GM18508 (cell line): ENCODE measurements around the gene RSRC1.

Source experiments
- ATAC-seq: cut with Tn5 transposase; IDR thresholded peaks from one replicate; pipeline ENCODE4 v1.9.1; 2021; ENCODE audit warnings: moderate number of reproducible peaks; ENCODE audit not compliant: insufficient read depth, unreplicated experiment

RSRC1 gene

DNA sequence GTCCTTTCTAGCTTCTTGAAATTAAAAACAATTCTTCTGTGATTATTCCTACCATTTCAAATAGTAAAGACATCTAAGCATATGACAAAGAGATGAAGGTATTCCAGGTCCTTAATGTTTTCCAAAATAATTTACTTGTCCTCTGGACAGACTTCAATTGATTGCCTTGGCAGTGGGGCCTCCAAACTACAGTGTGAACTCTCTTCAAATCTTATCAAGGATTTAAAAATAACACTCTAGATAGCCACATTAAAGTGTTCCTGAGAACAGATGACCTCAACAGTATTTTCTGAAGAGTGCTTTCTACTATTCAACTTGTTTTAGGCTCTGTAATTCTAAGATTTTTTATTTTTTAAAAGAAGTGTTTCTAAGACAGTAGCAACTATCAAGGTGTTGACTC lies 453.2 kb downstream of the RSRC1 start:
- no peak for ATAC-seq

DNA sequence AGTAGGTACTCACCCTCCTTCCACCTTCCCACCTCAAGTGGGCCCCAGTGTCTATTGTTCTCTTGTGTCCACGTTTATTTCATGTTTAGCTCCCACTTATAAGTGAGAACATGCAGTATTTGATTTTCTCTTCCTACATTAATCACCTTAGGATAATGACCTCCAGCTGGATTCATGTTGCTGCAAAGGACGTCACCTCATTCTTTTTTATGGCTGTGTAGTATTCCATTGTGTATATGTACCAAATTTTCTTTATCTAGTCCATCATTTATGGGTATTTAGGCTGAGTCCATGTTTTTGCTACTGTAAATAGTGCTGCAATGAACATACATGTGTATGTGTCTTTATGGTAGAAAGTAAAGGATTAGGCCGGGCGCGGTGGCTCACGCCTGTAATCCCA lies 455.2 kb downstream of the RSRC1 start:
- ATAC-seq, result no peak

DNA sequence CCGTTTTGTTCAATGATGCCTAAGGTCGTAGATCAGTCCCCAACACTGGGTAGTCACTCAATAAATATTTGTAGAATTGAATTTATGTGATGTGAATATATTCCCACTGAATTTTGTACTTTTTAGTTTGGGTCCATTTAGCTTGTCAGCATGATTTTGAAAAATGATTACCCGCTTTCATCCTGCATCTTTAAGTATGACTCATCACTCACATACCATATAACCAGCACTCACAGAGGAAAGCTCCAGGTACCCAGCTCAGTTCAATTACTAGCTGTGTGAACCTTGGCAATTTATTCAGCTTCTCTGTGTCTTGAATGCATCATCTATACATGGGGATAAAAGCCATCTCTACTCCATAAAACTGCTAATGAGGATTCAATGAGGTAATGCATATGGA lies 458.9 kb downstream of the RSRC1 start:
- no peak for ATAC-seq

DNA sequence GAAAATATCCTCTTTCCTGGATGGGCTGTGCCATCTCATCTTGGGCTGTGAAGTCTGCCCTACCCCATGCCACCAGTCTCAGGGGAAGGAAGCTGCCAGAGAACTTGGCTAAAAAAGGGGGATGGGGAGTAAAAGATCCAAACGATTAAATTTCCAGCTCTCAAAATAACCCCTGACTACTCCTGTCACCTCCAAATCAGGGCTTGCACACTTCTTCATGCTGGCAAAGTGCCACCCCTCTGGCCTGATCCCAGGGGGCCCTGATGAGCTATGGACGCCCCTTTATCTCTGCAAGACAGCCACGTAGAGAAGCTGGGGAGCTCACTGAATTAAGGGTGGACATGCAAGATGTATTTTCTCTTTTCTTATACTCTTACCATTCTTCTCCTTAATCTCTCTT lies 459.9 kb downstream of the RSRC1 start:
- ATAC-seq, result no peak

DNA sequence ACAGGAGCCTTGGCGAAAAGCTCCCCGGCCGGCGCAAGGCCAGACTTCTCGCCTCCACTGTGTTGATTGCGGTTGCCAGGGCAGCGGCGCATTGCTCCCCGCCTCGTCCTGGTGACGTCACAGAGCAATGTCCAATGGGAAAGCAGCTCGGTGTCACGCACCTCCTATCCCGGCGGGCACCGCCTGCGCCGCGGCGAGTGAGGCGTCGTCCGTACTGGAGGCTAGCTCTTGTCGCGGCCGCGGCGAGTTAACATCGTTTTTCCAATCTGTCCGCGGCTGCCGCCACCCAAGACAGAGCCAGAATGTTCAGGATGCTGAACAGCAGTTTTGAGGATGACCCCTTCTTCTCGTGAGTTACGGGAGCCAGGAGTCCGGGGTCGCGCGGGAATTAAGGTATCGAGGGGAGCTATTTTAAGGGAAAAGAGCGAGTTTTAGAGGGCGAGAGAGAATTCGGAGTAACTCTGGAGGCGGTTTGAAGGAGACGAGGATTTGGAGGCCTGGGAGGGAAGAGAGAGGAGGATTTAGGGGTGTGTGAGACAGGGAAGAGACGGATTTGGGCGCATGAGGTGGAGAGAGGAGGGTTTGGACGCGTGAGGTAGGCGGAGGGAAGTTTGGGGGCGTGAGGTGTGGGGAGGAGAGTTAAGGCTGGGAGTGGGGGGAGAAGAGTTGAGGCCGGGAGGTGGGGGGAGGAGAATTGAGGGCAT lies 461.3 kb downstream of the RSRC1 start, which contains the start of gene MLF1:
Gene MLF1 (plus strand): TSS at position 196 of the 704 bp plus-strand sequence. CDS start 107 bp downstream, at position 303.
- ATAC-seq, result peak; percentile 100

DNA sequence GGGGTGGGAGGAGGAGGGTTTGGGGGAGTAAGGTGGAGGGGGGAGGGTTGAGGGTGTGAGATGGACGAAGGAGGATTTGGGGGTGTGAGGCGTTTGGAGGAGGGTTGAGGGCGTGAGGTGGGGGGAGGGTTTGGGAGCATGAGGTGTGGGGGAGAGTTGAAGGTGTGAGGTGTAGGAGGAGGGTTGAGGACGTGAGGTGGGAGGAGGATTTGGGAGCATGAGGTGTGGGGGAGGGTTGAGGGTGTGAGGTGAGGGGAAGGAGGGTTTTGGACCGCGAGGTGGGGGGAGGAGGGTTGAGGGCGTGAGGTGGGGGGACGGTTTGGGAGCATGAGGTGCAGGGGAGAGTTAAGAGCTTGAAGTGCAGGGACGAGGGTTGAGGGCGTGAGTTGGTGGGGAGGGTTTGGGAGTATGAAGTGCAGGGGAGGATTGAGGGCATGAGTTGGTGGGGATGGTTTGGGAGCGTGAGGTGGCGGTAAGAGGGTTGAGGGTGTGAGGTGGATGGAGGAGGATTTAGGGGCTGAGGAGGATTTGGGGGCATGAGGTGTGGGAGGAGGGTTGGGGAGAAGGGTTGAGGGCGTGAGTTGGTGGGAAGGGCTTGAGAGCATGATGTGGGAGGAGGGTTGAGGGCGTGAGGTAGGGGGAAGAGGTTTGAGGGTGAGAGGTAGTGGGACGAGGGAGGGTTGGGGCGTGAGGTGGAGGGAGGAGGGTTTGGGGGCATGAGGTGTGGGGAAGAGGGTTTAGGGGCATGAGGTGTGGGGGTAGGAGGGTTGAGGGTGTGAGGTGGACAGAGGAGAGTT lies 462.3 kb downstream of the RSRC1 start:
- ATAC-seq, result no peak

DNA sequence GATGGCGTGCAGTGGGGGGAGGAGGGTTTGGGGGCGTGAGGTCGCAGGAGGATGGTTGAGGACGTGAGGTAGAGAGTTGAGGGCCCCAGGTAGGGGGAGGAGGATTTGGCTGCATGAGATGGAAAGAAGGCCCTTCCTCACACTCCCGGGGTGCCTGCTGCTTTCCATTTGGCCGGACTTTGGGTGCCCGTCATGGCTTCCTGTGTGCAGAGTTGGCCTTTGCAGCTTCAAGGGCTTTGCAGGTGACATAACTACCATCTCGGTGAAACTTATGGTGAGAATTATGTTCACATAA lies 462.8 kb downstream of the RSRC1 start:
- no peak for ATAC-seq

DNA sequence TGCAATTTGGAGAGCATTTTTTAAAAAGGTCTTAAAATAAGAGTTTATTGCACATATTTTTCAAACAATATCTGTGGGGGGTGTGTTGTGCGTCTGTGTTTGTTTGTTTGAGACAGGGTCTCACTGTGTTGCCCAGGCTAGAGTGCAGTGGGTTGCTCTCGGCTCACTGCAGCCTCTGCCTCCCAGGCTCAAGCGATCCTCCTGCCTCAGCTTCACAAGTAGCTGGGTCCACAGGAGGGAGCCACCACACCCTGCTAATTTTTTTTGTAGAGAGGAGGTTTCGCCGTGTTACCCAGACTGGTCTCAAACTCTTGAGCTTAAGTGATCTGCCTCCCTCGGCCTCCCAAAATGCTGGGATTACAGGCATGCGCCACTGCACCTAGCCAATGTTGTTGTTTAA lies 463.8 kb downstream of the RSRC1 start:
- ATAC-seq, result no peak

DNA sequence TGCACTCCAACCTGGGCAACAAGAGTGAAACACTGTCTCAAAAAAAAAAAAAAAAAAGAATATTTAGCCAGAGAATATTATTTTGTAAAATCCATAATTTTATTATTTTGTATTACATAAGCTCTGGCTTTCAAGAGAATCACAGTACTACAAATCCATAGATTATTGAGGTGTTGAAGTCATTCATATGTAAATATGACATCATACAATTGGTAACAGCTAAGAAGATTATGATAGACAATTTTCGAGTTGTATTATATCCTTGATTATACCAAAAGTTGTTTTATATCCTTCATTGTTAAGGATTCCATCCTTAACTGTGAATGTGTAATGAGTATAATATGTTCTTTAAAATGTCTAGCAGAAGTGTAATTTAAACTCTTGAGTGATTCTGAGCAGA lies 464.8 kb downstream of the RSRC1 start:
- no peak for ATAC-seq

DNA sequence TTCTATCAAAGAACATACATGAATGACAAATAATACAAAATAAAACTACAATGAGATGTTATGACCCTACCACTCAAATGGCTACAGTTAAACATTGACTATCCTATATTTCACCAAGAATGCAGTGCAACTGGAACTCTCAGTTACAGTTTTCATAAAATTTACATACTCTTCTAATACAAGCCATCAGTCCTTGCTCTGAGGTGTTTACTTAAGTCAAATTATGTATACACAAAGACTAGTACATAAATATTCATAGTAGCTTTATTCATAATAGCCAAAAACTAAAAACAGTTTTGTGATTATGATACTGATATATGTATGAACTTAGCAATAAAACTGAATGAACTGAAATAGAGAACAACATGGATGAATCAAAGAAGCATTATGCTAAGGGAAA lies 480.3 kb downstream of the RSRC1 start:
- ATAC-seq, result no peak
